K562 (cell line): ENCODE measurements around the gene CEP72. TPM values are rescaled to one million over a fixed set of nuclear protein-coding genes. Genes with fewer than 3 reads are reported as not detected.

ENCODE experiments used
- polyA plus RNA-seq, 8 experiments: library from polyadenylated mRNA; depleted of rRNA in 4 of 8; stranded (reverse) in 5 of 8; unstranded in 3 of 8; fragments of >200 nt; fragmentation: Nextera tagmentation in 2 of 8; fragmentation: Illumina TruSeq in 1 of 8; extraction: Ambion mirVana in 2 of 8; extraction: Trizol in 1 of 8; gene quantifications; 2 replicates each; pipeline versions ENCODE4 v1.2.1 to v1.2.3, GENCODE V29; 2011 to 2014; ENCODE audit warnings: inconsistent platforms in 1 of 8, missing spikeins in 1 of 8
- total RNA-seq, 7 experiments: library from RNA; depleted of rRNA in 6 of 7; stranded (reverse); fragments of >200 nt in 6 of 7; fragmentation: Illumina TruSeq in 2 of 7; extraction: Trizol in 2 of 7; gene quantifications; 2 replicates each; pipeline versions ENCODE4 v1.2.1 to v1.2.3, GENCODE V29; 2011 to 2021; ENCODE audit warnings: low replicate concordance in 1 of 7

Gene CEP72
- total and polyA plus RNA-seq, 9 of the 15 experiments (the other 6 are each of a cell fraction or from before 2014, with no cell fraction given), result 0.89 to 38.1 (median 14.2) TPM

Other genes starting within 250 kb of the CEP72 start
- gene EXOC3, start 169.2 kb upstream of the CEP72 start, total RNA-seq (2014; rRNA removed), result 22.4 and 27.5 TPM in 2 replicates
- 13.9 and 16.5 TPM in 2 replicates for gene EXOC3, start 169.2 kb upstream of the CEP72 start, total RNA-seq (2014; rRNA removed; fragmentation: Illumina TruSeq; extraction: Trizol)
- gene EXOC3, start 169.2 kb upstream of the CEP72 start, total RNA-seq (2015; rRNA removed; fragmentation: Illumina TruSeq; extraction: Trizol), result 22.4 and 22.9 TPM in 2 replicates
- gene EXOC3, start 169.2 kb upstream of the CEP72 start, total RNA-seq (2021), result 41.0 and 41.9 TPM in 2 replicates
- 15.5 and 18.8 TPM in 2 replicates for gene EXOC3, start 169.2 kb upstream of the CEP72 start, polyA plus RNA-seq (2011; rRNA removed)
- 22.9 and 25.8 TPM in 2 replicates for gene EXOC3, start 169.2 kb upstream of the CEP72 start, polyA plus RNA-seq (2014; fragmentation: Illumina TruSeq; extraction: Trizol)
- 1 to 10 TPM; 1.4 to 3.7 TPM for gene EXOC3, start 169.2 kb upstream of the CEP72 start, polyA plus RNA-seq (2014; fragmentation: Nextera tagmentation; extraction: Ambion mirVana)
- gene EXOC3, start 169.2 kb upstream of the CEP72 start, polyA plus RNA-seq (2014; rRNA removed), result 25.6 and 26.4 TPM in 2 replicates
- gene SLC9A3, start 87.9 kb upstream of the CEP72 start, total RNA-seq (2014; rRNA removed), result 4.7 and 6.7 TPM in 2 replicates
- gene SLC9A3, start 87.9 kb upstream of the CEP72 start, total RNA-seq (2014; rRNA removed; fragmentation: Illumina TruSeq; extraction: Trizol), result 1.3 and 1.5 TPM in 2 replicates
- 2.1 and 2.9 TPM in 2 replicates for gene SLC9A3, start 87.9 kb upstream of the CEP72 start, total RNA-seq (2015; rRNA removed; fragmentation: Illumina TruSeq; extraction: Trizol)
- 4.0 and 4.4 TPM in 2 replicates for gene SLC9A3, start 87.9 kb upstream of the CEP72 start, total RNA-seq (2021)
- 2.6 and 3.7 TPM in 2 replicates for gene SLC9A3, start 87.9 kb upstream of the CEP72 start, polyA plus RNA-seq (2011; rRNA removed)
- gene SLC9A3, start 87.9 kb upstream of the CEP72 start, polyA plus RNA-seq (2014; fragmentation: Illumina TruSeq; extraction: Trizol), result 3.6 and 3.7 TPM in 2 replicates
- gene SLC9A3, start 87.9 kb upstream of the CEP72 start, polyA plus RNA-seq (2014; fragmentation: Nextera tagmentation; extraction: Ambion mirVana), result not detected
- 5.8 and 7.3 TPM in 2 replicates for gene SLC9A3, start 87.9 kb upstream of the CEP72 start, polyA plus RNA-seq (2014; rRNA removed)
- gene TPPP, start 81.0 kb downstream of the CEP72 start, total RNA-seq (2014; rRNA removed), result not detected in 2 replicates
- gene TPPP, start 81.0 kb downstream of the CEP72 start, total RNA-seq (2014; rRNA removed; fragmentation: Illumina TruSeq; extraction: Trizol), result not detected in 2 replicates
- gene TPPP, start 81.0 kb downstream of the CEP72 start, total RNA-seq (2015; rRNA removed; fragmentation: Illumina TruSeq; extraction: Trizol), result not detected in 2 replicates
- 0.07 TPM in 2 replicates for gene TPPP, start 81.0 kb downstream of the CEP72 start, total RNA-seq (2021)
- gene TPPP, start 81.0 kb downstream of the CEP72 start, polyA plus RNA-seq (2011; rRNA removed), result 0.01 and 0.03 TPM in 2 replicates
- gene TPPP, start 81.0 kb downstream of the CEP72 start, polyA plus RNA-seq (2014; fragmentation: Illumina TruSeq; extraction: Trizol), result 0.01 TPM in 1 of 2 replicates, not detected in the other
- not detected for gene TPPP, start 81.0 kb downstream of the CEP72 start, polyA plus RNA-seq (2014; fragmentation: Nextera tagmentation; extraction: Ambion mirVana)
- gene TPPP, start 81.0 kb downstream of the CEP72 start, polyA plus RNA-seq (2014; rRNA removed), result not detected in 2 replicates
- 0.12 and 0.23 TPM in 2 replicates for gene ZDHHC11B, start 172.4 kb downstream of the CEP72 start, total RNA-seq (2014; rRNA removed)
- gene ZDHHC11B, start 172.4 kb downstream of the CEP72 start, total RNA-seq (2014; rRNA removed; fragmentation: Illumina TruSeq; extraction: Trizol), result 0.15 and 0.22 TPM in 2 replicates
- 0.30 TPM in 1 of 2 replicates, not detected in the other for gene ZDHHC11B, start 172.4 kb downstream of the CEP72 start, total RNA-seq (2015; rRNA removed; fragmentation: Illumina TruSeq; extraction: Trizol)
- 0.16 TPM in 1 of 2 replicates, not detected in the other for gene ZDHHC11B, start 172.4 kb downstream of the CEP72 start, total RNA-seq (2021)
- gene ZDHHC11B, start 172.4 kb downstream of the CEP72 start, polyA plus RNA-seq (2011; rRNA removed), result 0.08 and 0.21 TPM in 2 replicates
- 0.08 and 0.15 TPM in 2 replicates for gene ZDHHC11B, start 172.4 kb downstream of the CEP72 start, polyA plus RNA-seq (2014; fragmentation: Illumina TruSeq; extraction: Trizol)
- gene ZDHHC11B, start 172.4 kb downstream of the CEP72 start, polyA plus RNA-seq (2014; fragmentation: Nextera tagmentation; extraction: Ambion mirVana), result under 1 TPM in 1 of 2 experiments, not detected in 1; 0.03 TPM
- gene ZDHHC11B, start 172.4 kb downstream of the CEP72 start, polyA plus RNA-seq (2014; rRNA removed), result 0.07 TPM in 1 of 2 replicates, not detected in the other
- gene ZDHHC11, start 238.6 kb downstream of the CEP72 start, total RNA-seq (2014; rRNA removed), result 0.20 and 1.5 TPM in 2 replicates
- 0.40 and 0.45 TPM in 2 replicates for gene ZDHHC11, start 238.6 kb downstream of the CEP72 start, total RNA-seq (2014; rRNA removed; fragmentation: Illumina TruSeq; extraction: Trizol)
- 0.29 and 0.30 TPM in 2 replicates for gene ZDHHC11, start 238.6 kb downstream of the CEP72 start, total RNA-seq (2015; rRNA removed; fragmentation: Illumina TruSeq; extraction: Trizol)
- 2.2 and 2.3 TPM in 2 replicates for gene ZDHHC11, start 238.6 kb downstream of the CEP72 start, total RNA-seq (2021)
- 0.99 and 1.2 TPM in 2 replicates for gene ZDHHC11, start 238.6 kb downstream of the CEP72 start, polyA plus RNA-seq (2011; rRNA removed)
- gene ZDHHC11, start 238.6 kb downstream of the CEP72 start, polyA plus RNA-seq (2014; fragmentation: Illumina TruSeq; extraction: Trizol), result 0.52 and 1.4 TPM in 2 replicates
- under 1 TPM; 0.07 to 0.21 TPM for gene ZDHHC11, start 238.6 kb downstream of the CEP72 start, polyA plus RNA-seq (2014; fragmentation: Nextera tagmentation; extraction: Ambion mirVana)
- gene ZDHHC11, start 238.6 kb downstream of the CEP72 start, polyA plus RNA-seq (2014; rRNA removed), result 0.97 and 1.4 TPM in 2 replicates